HAP-1 (cell line): Measurements from ENCODE around the gene PROCR.
A peak's percentile ranks its signal among the peaks of the same experiment; 100 is the strongest.

Source experiments
- DNase-seq, 2 experiments: peaks; one replicate each; pipeline ENCODE4 v3.0.0-alpha.2; 2016 to 2020; ENCODE audit warnings: low spot score in 2 of 2
- H3K27me3 ChIP-seq: fragments of 250-450 bp; sonication (Bioruptor Pico); 2 replicates; pipeline ENCODE4 v1.5.1; 2020; ENCODE audit warnings: low read depth, mild to moderate bottlenecking, moderate library complexity
- H3K36me3 ChIP-seq: fragments of 250-450 bp; sonication (Bioruptor Pico); replicated peaks from 2 replicates; pipeline ENCODE4 v1.5.1; 2020; ENCODE audit warnings: mild to moderate bottlenecking
- H3K4me1 ChIP-seq: fragments of 250-450 bp; sonication (Bioruptor Pico); 2 replicates; pipeline ENCODE4 v1.5.1; 2020; ENCODE audit warnings: mild to moderate bottlenecking
- H3K4me3 ChIP-seq: fragments of 250-450 bp; sonication (Bioruptor Pico); 2 replicates; pipeline ENCODE4 v1.5.1; 2020; ENCODE audit warnings: mild to moderate bottlenecking, moderate library complexity
- H3K9me3 ChIP-seq: fragments of 250-450 bp; sonication (Bioruptor Pico); 2 replicates; pipeline ENCODE4 v1.5.1; 2020; ENCODE audit warnings: mild to moderate bottlenecking, moderate library complexity
- in situ Hi-C: fragments of 300-500 bp; cut with MboI; formaldehyde crosslinking; loops from 3 replicates; pipeline ENCODE4 v1.14.3; 2020; ENCODE audit warnings: low sequenced_read_pairs, inconsistent platforms, mixed read lengths

The PROCR gene

GRCh38 chr20:35225319-35226125 lies 53.6 kb downstream of the PROCR start:
- peaks cover 4% of the 10 kb centered on the region for H3K27me3 ChIP-seq
- in situ Hi-C loops: no loop called here
- no peak for DNase-seq
- H3K4me3 ChIP-seq: no peak overlapping the region
- no peaks in the 10 kb centered on the region for H3K9me3 ChIP-seq
- no peaks in the 10 kb centered on the region for H3K36me3 ChIP-seq
- peaks cover 5% of the 10 kb centered on the region for H3K4me1 ChIP-seq

- peak in 1 of 2 experiments; percentile 19 for DNase-seq
- Histone ChIP-seq H3K27me3 (peaks cover 4% of the 10 kb centered on the region), H3K4me3 (peak within 1 kb of the TSS; percentile 14), H3K9me3 (no peaks in the 10 kb centered on the region), H3K4me1 (no peaks in the 10 kb centered on the region; the same call in 1 of the 2 replicates), H3K36me3 (no peaks in the 10 kb centered on the region)
- in situ Hi-C loops: no loop called here
These were observed 54.4 kb downstream of the PROCR start, which contains the start of gene MMP24 for GRCh38 chr20:35226126-35226883. TSS of gene MMP24 (plus strand) at chr20:35226690. CDS start at chr20:35226739, 49 bp downstream.
